SU-DHL-6 (cell line): ENCODE data around the gene PKM.

Source experiments
- CTCF ChIP-seq: fragments of 200-600 bp; sonication (generic); IDR thresholded peaks from one replicate; pipeline ENCODE4 v1.5.1; 2017; ENCODE audit warnings: antibody characterized with exemption, mild to moderate bottlenecking, low read length, moderate library complexity; ENCODE audit not compliant: insufficient read depth, poor library complexity, severe bottlenecking
- EZH2phosphoT487 ChIP-seq: fragments of 200-600 bp; sonication (generic), shearing (Covaris generic); conservative IDR thresholded peaks from 2 replicates; pipeline ENCODE4 v1.6.1; 2018; ENCODE audit warnings: mild to moderate bottlenecking, antibody characterized with exemption, low read length, moderate library complexity, mixed read lengths

GRCh38 chr15:72175186-72176044 is 55.6 kb downstream of the PKM start:
- no peak for TF ChIP-seq CTCF
- TF ChIP-seq EZH2phosphoT487: no peak
